ENCODE measurements around the gene PHOSPHO1.

PHOSPHO1 gene

DNA sequence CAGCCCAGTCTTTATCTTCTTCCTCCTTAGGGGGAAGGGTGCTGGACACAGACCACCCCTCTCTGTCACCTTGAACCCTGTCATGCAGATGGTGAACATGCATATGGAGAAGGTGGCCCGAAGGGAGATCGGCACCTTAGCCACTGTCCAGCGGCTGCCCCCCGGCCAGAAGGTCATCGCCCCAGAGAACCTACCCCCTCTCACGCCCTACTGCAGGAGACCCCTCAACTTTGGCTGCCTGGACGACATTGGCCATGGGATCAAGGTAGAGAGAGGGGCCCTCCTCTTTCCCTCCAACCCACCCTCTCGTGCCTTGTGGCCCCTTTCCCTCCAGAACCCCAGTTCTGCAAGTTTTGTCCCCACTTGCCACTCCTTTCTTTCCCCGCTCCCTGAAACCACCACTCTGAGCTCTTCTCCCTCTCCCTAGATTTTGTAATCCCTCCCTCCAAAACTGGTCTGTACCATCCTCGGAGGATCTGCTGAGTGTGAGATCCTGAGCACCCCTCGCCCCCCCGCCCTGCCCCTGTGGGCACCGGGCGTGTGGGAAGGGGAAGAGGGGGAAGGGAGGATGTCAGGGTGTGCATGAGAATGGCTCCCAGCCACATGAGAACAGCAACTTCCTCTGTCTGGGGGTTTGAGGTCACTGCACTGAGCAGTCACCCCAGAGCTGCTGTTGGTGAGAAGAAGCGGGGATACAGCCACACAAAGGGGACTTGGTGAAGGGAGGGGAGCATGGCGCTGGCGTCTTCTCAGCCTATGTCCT lies 12.8 kb downstream of the PHOSPHO1 start:
- no peak for DNase-seq

DNA sequence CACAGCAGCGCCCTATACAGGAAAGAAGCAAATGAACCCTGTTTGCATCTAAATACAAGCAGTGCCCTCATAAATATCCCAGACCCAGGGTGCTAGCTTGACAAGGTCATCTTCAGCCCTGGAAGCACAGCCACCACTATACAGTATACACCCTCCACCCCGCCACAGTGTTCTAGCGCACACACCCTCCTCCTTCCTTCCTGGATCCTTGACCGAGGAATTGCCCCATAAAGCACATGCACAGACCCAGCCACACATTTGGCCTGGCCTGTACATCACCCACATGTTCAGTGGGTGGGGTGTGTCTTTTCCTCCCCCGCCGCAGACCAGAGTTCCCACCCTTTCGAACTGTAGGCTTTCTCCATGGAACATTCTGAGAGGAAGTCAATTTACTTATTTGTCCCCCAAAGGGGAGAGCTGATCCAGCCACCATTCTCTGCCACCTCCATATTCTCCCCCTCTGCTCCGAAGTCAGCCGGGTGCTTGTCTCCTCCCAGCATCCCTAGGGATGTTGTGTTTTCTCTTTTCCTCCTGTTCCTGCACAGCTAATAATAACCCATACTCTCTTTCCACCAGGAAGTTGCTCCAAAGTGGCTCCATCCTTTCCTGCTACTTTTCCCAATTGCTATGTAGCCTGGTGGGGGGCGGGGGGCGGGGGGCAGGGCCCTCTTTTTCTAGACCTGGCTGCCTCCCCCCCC lies 13.5 kb downstream of the PHOSPHO1 start:
- DNase-seq, result no peak

DNA sequence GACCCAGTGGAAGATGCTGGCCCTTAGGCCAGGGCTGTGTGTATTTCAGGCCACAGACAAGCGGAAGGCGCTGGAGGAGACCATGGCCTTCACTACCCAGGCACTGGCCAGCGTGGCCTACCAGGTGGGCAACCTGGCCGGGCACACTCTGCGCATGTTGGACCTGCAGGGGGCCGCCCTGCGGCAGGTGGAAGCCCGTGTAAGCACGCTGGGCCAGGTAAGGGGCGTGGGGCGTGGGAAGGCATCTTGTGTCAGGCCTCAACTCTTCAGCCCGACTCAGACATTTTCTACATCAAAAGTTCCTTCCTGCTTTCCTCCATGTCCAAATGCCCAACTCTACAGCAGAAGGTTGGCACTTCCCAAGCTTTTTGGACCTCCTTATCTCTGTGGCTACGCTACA lies 14.1 kb downstream of the PHOSPHO1 start:
- DNase-seq, result no peak

DNA sequence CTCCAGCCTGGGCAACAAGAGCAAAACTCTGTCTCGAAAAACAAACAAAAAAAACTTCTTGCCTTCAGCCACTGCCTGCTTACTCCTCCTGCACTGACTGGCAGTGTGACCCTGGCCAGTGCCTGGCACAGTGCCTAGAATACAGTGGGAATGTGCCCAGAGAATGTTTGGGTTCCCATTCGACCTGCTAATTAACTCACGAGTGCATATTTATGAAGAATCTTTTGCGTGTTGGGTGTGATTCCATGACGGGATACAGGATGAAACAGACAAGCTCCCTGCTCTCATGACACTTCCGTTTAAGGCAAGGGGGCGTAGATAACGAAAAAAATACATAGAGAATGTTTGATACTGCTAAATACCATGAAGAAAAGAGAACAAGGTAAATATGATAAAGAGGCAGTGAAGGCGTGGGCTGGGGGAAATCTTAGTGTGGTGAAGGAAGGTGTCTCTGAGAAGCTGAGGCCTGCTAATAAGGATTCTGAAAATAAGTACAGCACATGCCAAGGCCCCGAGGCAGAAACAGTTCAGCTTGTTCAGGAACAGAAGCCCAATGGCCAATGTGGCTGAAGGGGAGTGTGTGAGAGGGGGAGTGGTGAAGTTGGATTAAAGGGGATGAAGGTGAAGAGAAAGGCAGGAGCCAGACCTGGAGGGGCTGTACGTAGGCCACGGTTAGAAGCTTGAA lies 15.8 kb downstream of the PHOSPHO1 start:
- DNase-seq, result no peak

DNA sequence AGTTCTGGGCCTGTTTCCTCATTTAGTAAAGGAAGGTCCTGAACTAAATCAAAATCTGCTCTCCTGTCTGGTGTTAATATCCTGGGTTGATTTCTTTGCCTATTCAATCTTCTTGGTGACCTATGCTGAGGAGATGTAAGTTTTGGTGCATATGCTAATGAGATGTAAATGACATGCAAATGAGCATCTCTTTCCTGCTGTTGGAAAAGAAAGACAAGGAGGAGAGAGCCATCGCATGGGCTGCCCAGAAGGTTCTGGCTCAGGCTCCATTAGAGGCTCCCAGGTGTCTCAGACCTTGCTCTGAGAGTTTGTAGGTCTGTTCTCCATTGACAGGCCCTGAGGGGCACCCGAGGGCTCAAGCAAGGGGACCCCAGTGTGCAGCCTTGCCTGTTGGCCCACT lies 16.7 kb downstream of the PHOSPHO1 start:
- no peak for DNase-seq

DNA sequence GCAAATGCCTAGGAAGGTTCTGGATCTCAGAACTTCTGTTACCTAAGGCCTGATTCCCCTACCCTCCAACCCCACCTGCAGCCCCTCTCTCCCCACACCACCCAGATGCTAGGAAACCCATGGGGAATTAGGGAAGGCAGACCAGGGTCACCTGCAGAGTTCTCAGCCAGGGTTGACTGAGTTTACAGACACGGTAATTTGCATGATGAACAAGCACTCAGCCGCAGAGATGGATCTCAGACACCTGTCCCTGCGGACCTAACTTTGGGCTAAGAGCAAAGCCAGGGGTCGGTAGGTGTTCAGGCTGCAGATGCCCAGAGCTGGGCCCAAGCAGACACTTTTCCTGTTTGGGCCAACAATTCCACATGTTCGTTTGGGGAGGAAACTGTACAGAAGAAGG lies 17.2 kb downstream of the PHOSPHO1 start:
- no peak for DNase-seq

DNA sequence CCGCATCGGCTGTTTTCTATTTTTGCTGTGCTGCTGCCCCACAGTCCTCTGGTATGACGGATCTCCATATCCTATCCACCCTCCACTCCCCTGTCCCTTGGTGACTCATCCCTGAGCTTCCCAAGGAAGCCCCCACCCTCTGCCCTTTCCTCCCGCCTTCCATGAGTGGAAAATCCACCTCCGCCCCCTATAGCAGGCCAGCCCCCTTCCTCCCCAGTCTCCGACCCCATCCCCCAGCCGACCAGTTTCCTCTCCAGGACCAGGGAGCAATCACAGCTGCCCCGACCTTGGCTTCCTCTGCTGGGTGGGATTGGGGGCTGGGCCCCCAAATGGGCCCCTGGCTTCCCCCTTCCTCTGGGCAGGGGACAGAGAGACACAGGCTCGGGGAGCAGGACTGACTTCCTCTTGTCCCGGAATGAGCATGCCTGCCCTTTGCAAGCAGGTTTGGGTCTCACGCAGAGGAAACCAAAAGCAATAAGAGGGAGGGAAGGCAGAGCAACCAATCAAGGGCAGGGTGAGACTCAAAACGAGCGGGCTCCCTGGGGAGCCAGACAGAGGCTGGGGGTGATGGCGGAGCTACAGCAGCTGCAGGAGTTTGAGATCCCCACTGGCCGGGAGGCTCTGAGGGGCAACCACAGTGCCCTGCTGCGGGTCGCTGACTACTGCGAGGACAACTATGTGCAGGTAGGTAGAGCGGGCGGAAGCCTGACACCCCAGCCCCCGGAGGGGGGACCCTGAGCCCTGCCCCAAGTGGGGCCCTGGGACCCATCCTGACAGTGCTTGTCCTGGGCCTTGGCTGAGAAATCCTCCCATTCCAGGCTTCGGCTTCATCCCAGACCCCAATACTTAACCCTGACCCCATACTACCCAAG lies 20.2 kb downstream of the PHOSPHO1 start, which contains the start of the genes ABI3 and GNGT2:
TSS of gene ABI3 (plus strand) at position 550 of the 872 bp plus-strand sequence. CDS start at position 568, 18 bp downstream.
TSS of gene GNGT2 (minus strand) at position 417 of the 872 bp plus-strand sequence. CDS start 3,152 bp downstream, outside the sequence.
- DNase-seq, result peak; percentile 82

DNA sequence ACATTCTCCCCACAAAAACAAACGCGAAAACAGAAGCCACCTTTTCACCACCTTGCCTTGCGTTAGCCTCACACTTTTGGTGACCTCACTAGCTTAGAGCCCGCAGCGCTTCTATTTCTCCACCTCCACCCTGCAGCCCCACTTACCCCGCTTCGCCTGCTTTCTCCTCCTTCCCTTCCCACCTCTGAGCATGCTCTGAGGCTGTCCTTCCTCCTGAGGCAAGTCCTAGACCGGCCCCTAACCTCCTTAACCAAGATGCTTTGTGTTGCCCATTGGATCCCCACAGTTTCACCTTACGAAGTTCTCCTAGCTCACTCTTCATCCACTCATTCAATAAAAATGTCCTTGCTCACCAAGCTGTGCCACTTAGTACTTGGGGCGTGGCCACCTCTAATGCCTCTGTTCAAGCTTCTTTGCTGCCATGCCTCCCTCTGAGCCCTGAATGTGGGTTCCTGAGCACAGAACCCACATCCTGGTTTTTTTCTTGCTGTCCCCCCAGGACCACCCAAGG lies 21.5 kb downstream of the PHOSPHO1 start:
- DNase-seq, result no peak

DNA sequence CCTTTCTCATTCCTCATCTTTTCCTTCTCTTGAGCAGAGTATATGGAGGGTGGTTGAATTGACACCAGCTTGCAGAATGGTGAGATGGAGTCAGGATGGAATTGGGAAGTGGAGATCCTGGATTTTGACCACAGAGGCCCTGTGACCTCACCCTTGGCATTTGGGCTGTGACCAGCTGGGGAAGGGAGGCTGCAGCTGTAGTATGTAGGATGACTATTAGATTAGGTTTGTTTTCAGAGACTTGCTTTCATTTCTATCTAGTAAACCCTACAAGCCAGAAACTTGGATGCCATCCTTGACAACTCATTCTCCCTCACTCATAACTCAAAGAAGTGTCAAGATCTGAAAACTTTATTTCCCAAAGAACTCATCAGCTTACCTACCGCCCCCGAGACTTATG lies 26.1 kb downstream of the PHOSPHO1 start:
- DNase-seq, result no peak

DNA sequence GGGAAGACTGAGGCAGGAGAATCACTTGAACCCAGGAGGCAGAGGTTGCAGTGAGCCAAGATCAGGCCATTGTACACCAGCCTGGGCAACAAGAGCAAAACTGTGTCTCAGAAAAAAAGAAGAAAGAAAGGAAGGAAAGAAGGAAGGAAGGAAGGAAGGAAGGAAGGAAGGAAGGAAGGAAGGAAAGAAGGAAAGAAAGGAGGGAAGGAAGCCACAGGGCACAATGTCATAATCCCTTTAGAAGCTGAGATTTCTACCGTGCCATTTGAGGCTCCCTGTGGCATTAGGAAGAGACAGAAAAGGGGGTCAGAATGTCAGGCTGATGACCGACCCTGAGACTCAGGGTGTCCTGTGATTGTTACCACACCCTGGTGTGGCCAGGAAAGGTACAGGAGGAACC lies 26.8 kb downstream of the PHOSPHO1 start:
- no peak for DNase-seq

DNA sequence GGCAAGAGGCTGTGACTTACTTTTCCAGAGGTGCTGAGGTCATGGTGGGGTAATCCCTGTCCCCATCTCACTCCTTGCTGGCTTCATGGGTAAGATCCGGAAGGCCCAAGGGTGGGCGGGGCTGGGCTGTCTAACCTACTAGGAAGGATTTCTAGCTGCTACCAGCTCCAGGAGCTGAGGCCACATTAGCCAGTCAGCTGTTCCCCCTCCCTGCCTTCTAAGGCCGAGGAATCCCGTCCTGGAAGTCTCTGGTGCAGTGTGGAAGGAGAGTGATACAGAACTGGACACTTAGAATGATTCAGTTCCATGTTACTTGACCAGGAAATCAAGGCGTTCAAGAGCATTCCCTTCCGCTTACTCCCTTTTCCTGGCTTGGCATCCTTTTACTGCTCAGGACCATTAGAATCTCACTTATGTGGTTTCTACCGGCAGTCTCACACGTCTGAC lies 29.1 kb downstream of the PHOSPHO1 start:
- DNase-seq, result no peak

DNA sequence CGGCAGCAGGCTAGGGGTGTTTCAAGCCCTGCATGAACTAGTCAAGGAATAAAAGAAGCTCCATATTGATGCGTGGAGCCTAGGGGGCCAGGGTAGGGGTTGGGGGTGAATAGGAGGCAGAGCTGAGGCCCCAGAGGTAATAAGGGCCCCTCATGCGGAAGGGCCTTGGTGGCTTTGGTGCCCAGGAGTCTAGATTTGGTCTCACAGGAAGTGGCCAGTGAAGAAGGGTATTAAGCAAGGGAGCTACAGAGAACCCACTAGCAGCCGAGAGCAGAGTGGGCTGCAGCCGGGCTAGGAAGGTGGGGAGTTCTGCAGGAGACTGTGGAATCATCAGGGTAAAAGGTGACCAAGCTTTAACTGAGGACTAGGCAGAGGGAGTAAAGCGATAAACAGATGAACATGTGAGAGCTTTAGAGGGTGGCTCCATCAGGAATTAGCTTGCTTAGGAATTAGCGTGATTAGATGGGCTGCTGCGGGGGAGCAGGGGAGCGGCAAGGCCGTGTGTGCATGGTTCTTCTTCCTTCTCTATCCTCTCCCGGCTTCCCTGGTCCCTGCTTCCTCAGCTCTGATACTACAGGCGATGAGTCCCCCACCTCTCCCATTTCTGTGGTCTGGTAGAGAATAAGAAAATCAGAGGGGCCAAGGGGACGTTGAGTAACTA lies 30.0 kb downstream of the PHOSPHO1 start:
- DNase-seq, result no peak

DNA sequence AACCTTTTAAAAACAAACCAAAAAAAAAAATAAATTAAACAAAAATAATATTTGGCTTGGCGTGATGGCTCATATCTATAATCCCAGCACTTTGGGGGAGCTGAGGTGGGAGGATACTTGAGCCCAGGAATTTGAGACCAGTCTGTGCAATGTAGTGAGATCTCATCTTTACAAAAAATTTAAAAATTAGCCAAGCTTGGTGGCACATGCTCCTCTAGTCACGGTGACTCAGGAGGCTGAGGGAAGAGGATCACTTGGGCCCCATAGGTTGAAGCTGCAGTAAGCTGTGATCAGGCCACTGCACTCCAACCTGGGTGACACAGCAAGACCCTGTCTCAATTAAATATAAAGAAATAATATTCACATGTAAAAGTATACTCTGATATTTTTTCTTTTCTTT lies 32.4 kb downstream of the PHOSPHO1 start:
- DNase-seq, result no peak

DNA sequence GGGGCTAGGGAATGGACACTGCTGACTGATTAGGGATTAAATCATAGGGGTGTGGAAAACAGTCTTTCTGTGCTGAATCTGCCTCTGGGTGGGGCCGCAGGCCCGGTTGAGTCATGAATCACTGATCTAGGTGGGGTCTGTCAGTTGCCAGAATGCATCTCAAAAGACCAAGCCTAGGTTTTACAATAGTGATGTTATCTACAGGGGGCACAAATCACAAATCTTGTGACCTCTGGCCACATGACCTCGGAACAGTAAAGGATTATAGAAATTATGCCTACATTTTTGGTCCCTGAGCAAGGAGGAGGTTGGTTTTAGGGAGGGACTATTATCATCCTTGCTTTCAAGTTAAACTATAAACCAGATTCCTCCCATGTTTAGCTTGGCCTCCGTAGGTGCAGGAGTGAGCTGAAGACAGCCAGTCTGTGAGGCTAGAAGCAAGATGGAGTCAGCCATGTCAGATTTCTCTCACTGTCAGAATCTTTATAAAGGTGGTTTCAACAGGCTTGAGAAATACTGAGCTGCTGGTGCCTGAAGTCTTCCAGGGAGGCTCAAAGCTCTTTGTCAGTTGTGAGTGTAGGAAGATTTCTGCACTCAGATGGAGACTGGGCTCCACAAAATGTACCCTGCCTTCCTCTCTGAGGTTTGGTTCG lies 33.1 kb downstream of the PHOSPHO1 start:
- no peak for DNase-seq

DNA sequence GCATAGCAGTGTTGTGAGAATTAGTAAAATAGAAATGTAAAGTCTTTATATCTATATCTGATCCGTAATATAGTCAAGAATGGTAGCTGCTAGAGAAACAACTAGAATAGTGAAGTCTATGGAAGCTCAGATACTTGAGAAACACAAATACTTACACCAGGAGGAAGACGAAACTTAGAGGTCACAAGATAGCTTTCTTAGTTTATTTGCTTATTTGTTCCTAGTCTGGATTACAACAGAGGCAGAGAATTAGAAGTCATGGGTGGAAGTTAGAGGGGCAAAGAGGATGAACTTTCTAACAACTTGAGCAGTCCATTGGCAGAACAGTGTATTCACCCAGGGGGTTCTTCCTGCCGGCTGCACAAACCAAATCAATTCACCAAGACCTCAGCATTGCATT lies 34.1 kb downstream of the PHOSPHO1 start:
- no peak for DNase-seq

DNA sequence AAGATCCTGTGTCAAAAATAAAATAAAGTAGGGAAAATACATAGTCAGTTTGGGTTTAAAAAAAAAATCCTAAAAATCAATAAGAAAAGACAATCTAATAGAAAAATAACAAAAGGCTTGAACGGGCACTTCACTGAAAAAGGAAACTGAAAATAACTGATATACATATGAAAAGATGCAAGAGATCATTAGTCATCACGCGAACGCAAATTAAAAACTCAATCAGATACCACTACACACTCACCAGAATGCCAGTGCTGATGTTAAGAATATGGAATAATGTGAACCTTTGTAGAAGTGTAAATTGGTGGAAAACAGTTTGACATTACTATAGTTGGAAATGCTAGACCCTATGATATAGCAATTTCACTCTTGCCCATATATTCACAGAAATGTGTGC lies 34.8 kb downstream of the PHOSPHO1 start:
- DNase-seq, result no peak

DNA sequence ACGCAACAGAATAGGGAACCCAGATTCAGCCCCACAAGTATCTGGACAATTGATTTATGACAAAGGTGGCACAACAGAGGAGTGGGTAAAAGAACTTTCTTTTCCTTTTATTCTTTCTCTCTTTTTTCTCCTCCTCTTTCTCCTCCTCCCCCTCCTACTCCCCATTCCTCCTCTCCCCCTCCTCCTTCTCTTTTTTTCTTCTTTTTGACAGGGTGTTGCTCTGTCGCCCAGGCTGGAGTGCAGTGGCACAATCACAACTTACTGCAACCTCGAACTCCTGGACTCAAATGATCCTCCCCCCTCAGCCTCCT lies 36.3 kb downstream of the PHOSPHO1 start:
- DNase-seq, result no peak

DNA sequence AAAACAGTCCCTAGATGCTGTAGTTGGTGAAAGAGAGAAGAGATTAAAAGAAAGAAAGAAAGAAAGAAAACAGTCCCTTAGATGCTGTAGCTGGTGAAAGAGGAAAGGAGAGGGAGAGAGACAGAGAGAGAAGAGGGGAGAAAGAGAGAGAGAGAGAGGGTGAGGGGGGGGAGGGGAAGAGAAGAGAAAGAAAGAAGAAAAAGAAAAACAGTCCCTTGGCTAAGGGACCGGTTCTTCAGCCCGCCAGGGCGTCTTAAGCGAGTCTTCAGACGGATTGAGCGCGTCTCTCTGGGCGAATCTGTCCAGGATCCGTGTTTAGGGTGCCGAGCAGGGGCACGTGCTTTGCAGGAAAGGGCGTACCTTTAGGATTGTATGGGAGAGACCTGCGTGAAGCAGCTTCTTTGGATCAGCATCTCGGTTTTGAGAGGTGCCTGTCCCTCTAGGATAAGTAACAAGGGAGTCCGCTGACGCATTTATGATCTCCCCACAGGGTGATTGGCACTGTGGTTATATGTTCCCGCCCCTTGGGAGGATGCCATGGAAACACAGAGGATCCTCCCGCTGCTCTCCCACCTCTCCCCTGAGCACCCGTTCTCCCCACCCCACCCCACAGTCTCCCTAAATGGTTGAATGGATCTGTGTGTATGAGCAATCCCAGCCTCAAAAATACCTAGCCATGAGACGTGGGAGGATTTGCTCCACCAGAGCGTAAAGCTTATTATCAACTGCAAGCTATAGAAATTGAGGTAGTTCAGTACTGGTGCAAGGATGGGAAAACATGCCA lies 36.9 kb downstream of the PHOSPHO1 start:
- peak; percentile 62 for DNase-seq

DNA sequence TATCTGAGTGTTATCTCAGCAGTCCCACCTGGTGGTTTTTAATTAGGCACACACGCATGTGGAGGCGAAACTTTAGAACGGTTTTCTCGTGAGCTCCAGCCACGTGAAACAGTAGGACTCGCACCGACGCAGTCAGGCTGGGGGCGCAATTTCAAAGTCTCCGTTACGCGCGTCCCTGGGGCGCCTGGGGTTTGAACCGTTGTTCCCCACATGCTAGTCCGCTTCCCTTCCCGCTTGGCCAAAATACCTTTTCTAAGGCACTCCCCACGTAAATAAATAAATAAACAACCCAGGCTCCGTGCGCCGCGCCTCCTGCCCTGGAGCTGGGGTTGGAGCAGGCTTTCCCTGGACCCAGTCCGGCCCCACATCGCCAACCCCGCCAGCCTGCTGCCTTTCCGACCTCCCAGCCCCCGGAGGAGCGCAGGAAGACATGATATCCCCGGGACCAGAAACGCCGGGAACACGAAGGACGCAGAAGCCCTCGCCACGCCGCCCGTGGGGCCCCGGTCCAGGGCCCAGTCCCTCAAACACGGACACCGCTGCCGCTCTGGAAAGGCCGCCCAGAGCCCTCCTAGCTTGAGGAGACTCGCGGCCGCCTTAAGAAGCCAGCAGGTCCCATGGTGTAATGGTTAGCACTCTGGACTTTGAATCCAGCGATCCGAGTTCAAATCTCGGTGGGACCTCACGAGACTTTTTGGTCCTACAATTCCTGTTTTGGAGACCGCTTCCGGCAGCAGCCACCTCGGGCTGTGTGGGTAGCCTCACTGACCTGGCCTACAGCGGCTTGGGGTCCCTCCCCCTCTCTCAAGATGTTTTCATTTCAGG lies 38.5 kb downstream of the PHOSPHO1 start:
- peak; percentile 100 for DNase-seq
